Mesothelial cell of epicardium (in vitro differentiated cells): ENCODE measurements around the gene CEP131. TPM values are rescaled to one million over a fixed set of nuclear protein-coding genes. Genes with fewer than 3 reads are reported as not detected.

ENCODE experiments used
- DNase-seq, 2 experiments: peaks; one replicate each; pipeline ENCODE4 v3.0.0; 2021; ENCODE audit warnings: low spot score in 2 of 2; ENCODE audit not compliant: unreplicated experiment in 2 of 2
- H3K27ac Mint-ChIP-seq: 2 replicates; pipeline ENCODE4 v1.8.0; 2021; ENCODE audit warnings: mixed read lengths
- H3K27me3 Mint-ChIP-seq: 2 replicates; pipeline ENCODE4 v1.8.0; 2021; ENCODE audit warnings: low read depth, mixed read lengths
- H3K36me3 Mint-ChIP-seq: 2 replicates; pipeline ENCODE4 v1.8.0; 2021; ENCODE audit warnings: mixed read lengths
- H3K4me1 Mint-ChIP-seq: 2 replicates; pipeline ENCODE4 v1.8.0; 2021; ENCODE audit warnings: mixed read lengths
- H3K4me3 Mint-ChIP-seq: 2 replicates; pipeline ENCODE4 v1.8.0; 2021; ENCODE audit warnings: mild to moderate bottlenecking, moderate library complexity, mixed read lengths
- H3K9me3 Mint-ChIP-seq: 2 replicates; pipeline ENCODE4 v1.8.0; 2021; ENCODE audit warnings: mixed read lengths
- CTCF ChIP-seq: fragments of 200-600 bp; sonication (generic); IDR thresholded peaks from one replicate; pipeline ENCODE4 v1.5.0; 2021; ENCODE audit warnings: antibody characterized with exemption; ENCODE audit not compliant: unreplicated experiment
- total RNA-seq: library from RNA; stranded (reverse); gene quantifications from 3 replicates; pipeline ENCODE4 v1.2.1, GENCODE V29; 2021

The CEP131 gene
- total RNA-seq, 1 donor from 2014 or later, result 27.3 TPM

DNA sequence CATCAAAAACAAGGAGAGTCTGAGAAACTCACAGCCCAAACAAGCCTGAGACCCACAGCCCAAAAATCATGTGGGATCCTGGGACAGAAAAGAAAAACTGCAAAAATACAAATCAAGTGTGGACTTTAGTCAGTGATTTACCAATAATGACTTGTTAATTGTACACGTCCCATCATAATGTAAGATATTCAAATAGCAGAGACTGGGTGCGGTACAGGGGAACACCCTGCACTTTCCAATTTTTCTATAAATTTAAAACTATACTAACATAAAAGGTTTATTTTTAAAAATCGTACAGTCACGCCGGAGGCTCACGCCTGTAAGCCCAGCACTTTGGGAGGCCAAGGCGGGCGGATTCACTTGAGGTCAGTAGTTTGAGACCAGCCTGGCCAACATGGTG is 8.8 kb downstream of the CEP131 start:
- Mint-ChIP-seq H3K27ac (no peak overlapping the region), H3K27me3 (no peaks in the 10 kb centered on the region), H3K4me3 (no peak overlapping the region), H3K4me1 (no peaks in the 10 kb centered on the region), H3K36me3 (peaks cover 18% of the 10 kb centered on the region), H3K9me3 (no peaks in the 10 kb centered on the region)
- no peak for TF ChIP-seq CTCF
- no peak for DNase-seq

DNA sequence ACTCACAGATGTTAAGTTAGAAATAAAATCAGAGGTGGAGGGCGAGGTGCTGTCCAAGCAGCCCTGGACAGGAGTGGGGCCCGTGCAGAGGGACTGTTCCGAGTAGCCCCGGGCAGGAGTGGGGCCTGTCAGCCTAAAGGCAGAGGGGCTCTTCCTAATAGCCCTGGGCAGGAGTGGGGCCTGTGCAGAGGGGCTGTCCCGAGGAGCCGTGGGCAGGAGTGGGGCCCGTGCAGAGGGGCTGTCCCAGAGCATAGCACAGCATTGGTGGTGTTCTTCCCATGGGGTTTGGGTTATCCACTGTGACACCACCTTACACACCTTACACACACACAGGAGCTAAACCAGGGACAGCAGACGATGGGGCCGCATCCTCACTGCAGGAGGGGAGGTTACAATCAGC is 10.4 kb downstream of the CEP131 start:
- no peak for TF ChIP-seq CTCF
- H3K27ac Mint-ChIP-seq, result no peak overlapping the region
- H3K27me3 Mint-ChIP-seq, result no peaks in the 10 kb centered on the region

DNA sequence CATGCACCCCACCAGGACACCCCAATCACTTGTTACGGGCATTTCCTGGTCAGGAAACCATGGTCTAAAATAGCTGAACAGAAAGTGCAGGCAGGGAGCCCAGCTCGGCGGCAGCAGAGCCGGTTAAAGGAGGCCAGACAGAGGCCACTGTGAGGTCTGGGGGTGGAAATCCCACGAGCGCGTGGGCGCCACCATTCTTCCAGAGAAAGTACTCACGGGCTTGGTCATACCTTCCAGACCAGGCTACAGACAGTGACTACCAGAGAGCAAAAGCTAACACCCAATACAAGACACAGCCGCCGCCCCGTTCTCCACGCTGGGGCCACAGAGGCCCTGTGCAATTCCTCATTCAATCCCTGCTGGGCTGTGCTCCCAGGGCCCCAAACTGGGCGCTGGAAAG is 11.9 kb downstream of the CEP131 start:
- Mint-ChIP-seq H3K36me3 (peaks cover 9% of the 10 kb centered on the region), H3K4me3 (no peak overlapping the region), H3K4me1 (no peaks in the 10 kb centered on the region), H3K27ac (peak overlapping the region; percentile 6), H3K27me3 (no peaks in the 10 kb centered on the region), H3K9me3 (no peaks in the 10 kb centered on the region)
- no peak for TF ChIP-seq CTCF
- DNase-seq, result no peak

More for the DNA sequence above, 10.4 kb downstream of the CEP131 start:
- H3K4me1 Mint-ChIP-seq, result no peaks in the 10 kb centered on the region
- H3K36me3 Mint-ChIP-seq, result peaks cover 14% of the 10 kb centered on the region
- no peak overlapping the region for H3K4me3 Mint-ChIP-seq
- H3K9me3 Mint-ChIP-seq, result no peaks in the 10 kb centered on the region
- no peak for DNase-seq

DNA sequence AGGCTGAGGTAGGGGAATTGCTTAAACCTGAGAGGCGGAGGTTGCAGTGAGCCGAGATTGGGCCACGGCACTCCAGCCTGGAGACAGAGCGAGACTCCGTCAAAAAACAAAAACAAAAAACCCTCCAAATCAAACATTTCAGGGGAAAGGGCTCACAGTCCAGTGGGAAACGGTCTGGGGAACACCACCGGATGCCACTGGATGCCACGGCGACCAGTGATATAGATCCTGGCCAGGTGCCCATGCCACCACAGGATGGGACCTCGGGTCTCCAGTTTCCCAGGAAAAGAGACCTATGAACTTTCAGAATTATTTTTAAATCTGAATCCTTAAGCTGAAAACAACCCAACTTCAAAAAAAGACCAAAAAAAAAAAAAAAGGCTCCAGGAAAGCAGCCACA is 12.3 kb downstream of the CEP131 start:
- Mint-ChIP-seq H3K4me1 (no peaks in the 10 kb centered on the region), H3K9me3 (no peaks in the 10 kb centered on the region), H3K4me3 (no peak overlapping the region), H3K27me3 (no peaks in the 10 kb centered on the region), H3K27ac (peak overlapping the region; percentile 6), H3K36me3 (peaks cover 6% of the 10 kb centered on the region)
- DNase-seq, result no peak
- TF ChIP-seq CTCF, result no peak

- H3K27ac Mint-ChIP-seq, result no peak overlapping the region
These were observed 13.6 kb downstream of the CEP131 start for GRCh38 chr17:81209141-81209540.

More at GRCh38 chr17:81209141-81209540, 13.6 kb downstream of the CEP131 start:
- no peak overlapping the region for H3K4me3 Mint-ChIP-seq
- no peaks in the 10 kb centered on the region for H3K27me3 Mint-ChIP-seq
- no peak for DNase-seq
- no peak for TF ChIP-seq CTCF
- no peaks in the 10 kb centered on the region for H3K9me3 Mint-ChIP-seq
- H3K36me3 Mint-ChIP-seq, result peaks cover 6% of the 10 kb centered on the region
- no peaks in the 10 kb centered on the region for H3K4me1 Mint-ChIP-seq
